SK-N-MC (cell line): Measurements from ENCODE around the gene ZMPSTE24.

Experiments
- DNase-seq: peaks from one replicate; pipeline ENCODE4 v3.0.0-alpha.2; 2011; ENCODE audit warnings: low read depth, low spot score
- H3K27ac ChIP-seq: fragments of 200-600 bp; sonication (generic); 2 replicates; pipeline ENCODE4 v1.5.1; 2016; ENCODE audit warnings: mixed run types
- H3K36me3 ChIP-seq: fragments of 200-600 bp; sonication (generic); 2 replicates; pipeline ENCODE4 v1.6.1; 2017; ENCODE audit warnings: antibody characterized with exemption, low read length, mixed read lengths; ENCODE audit not compliant: insufficient read depth
- H3K4me3 ChIP-seq: fragments of 200-600 bp; sonication (generic); 2 replicates; pipeline ENCODE4 v1.5.1; 2016
- H3K9ac ChIP-seq: fragments of 200-600 bp; sonication (generic); 2 replicates; pipeline ENCODE4 v1.8.0; 2017; ENCODE audit warnings: mixed run types, mixed read lengths; ENCODE audit not compliant: insufficient read length
- H3K9me3 ChIP-seq: fragments of 200-600 bp; sonication (generic); 2 replicates; pipeline ENCODE4 v1.6.1; 2017; ENCODE audit warnings: low read depth, mild to moderate bottlenecking, antibody characterized with exemption, low read length, moderate library complexity, mixed read lengths
- EZH2 ChIP-seq: fragments of 200-600 bp; sonication (generic); IDR thresholded peaks from one replicate; pipeline ENCODE4 v1.6.1; 2017; ENCODE audit warnings: antibody characterized with exemption
- FOXP2 ChIP-seq: optimal IDR thresholded peaks from 2 replicates; pipeline ENCODE3; 2011; ENCODE audit warnings: mild to moderate bottlenecking, moderate library complexity; ENCODE audit not compliant: insufficient read depth; ENCODE audit errors: extremely low read length, control extremely low read depth
- POLR2AphosphoS5 ChIP-seq: IDR thresholded peaks from 2 replicates; pipeline ENCODE4 v1.6.1; 2012; ENCODE audit warnings: mild to moderate bottlenecking, low read depth, low read length, borderline replicate concordance

Gene ZMPSTE24

GRCh38 chr1:40305871-40306270 is 47.8 kb downstream of the ZMPSTE24 start:
- DNase-seq = no peak
- no peaks in the 10 kb centered on the region for H3K36me3 ChIP-seq
- TF ChIP-seq EZH2 (no peak), FOXP2 (no peak), POLR2AphosphoS5 (no peak)
- H3K27ac ChIP-seq = no peak overlapping the region
- no peak overlapping the region for H3K9ac ChIP-seq
- H3K9me3 ChIP-seq = no peaks in the 10 kb centered on the region
- H3K4me3 ChIP-seq = no peak overlapping the region

- Histone ChIP-seq H3K27ac (no peak overlapping the region), H3K4me3 (no peak overlapping the region), H3K9me3 (no peaks in the 10 kb centered on the region), H3K36me3 (no peaks in the 10 kb centered on the region), H3K9ac (no peak overlapping the region)
- TF ChIP-seq EZH2 (no peak), POLR2AphosphoS5 (no peak), FOXP2 (no peak)
- no peak for DNase-seq
Measured at GRCh38 chr1:40306296-40306695, 48.3 kb downstream of the ZMPSTE24 start.

GRCh38 chr1:40307186-40307585 is 49.1 kb downstream of the ZMPSTE24 start:
- Histone ChIP-seq H3K27ac (no peak overlapping the region), H3K4me3 (no peak overlapping the region), H3K36me3 (no peaks in the 10 kb centered on the region), H3K9ac (no peak overlapping the region), H3K9me3 (no peaks in the 10 kb centered on the region)
- TF ChIP-seq EZH2 (no peak), POLR2AphosphoS5 (no peak), FOXP2 (no peak)
- DNase-seq = no peak

GRCh38 chr1:40308036-40308727 is 50.1 kb downstream of the ZMPSTE24 start:
- H3K27ac ChIP-seq = no peak overlapping the region
- no peaks in the 10 kb centered on the region for H3K9me3 ChIP-seq
- H3K9ac ChIP-seq = no peak overlapping the region
- no peak for TF ChIP-seq POLR2AphosphoS5
- TF ChIP-seq FOXP2 = no peak
- H3K4me3 ChIP-seq = no peak overlapping the region
- no peak for DNase-seq
- no peaks in the 10 kb centered on the region for H3K36me3 ChIP-seq

GRCh38 chr1:40309374-40310128 is 51.5 kb downstream of the ZMPSTE24 start:
- Histone ChIP-seq H3K9me3 (no peaks in the 10 kb centered on the region), H3K9ac (no peak overlapping the region), H3K36me3 (no peaks in the 10 kb centered on the region), H3K27ac (no peak overlapping the region), H3K4me3 (no peak overlapping the region)
- TF ChIP-seq FOXP2 = no peak
- no peak for DNase-seq

- Histone ChIP-seq H3K27ac (no peak overlapping the region), H3K4me3 (no peak overlapping the region), H3K36me3 (no peaks in the 10 kb centered on the region), H3K9me3 (no peaks in the 10 kb centered on the region), H3K9ac (no peak overlapping the region)
- TF ChIP-seq EZH2 (no peak), POLR2AphosphoS5 (no peak), FOXP2 (no peak)
- DNase-seq = no peak
Measured at GRCh38 chr1:40310129-40310461, 52.1 kb downstream of the ZMPSTE24 start.

- Histone ChIP-seq H3K9me3 (no peaks in the 10 kb centered on the region), H3K4me3 (no peak overlapping the region), H3K27ac (no peak overlapping the region), H3K9ac (no peak overlapping the region), H3K36me3 (no peaks in the 10 kb centered on the region)
- no peak for TF ChIP-seq EZH2
- no peak for TF ChIP-seq POLR2AphosphoS5
- TF ChIP-seq FOXP2 = no peak
- no peak for DNase-seq
Measured at GRCh38 chr1:40310983-40311642, 53.1 kb downstream of the ZMPSTE24 start.

- no peaks in the 10 kb centered on the region for H3K36me3 ChIP-seq
- no peak for DNase-seq
- H3K4me3 ChIP-seq = no peak overlapping the region
- TF ChIP-seq POLR2AphosphoS5 = no peak
- H3K9me3 ChIP-seq = no peaks in the 10 kb centered on the region
- H3K9ac ChIP-seq = no peak overlapping the region
- H3K27ac ChIP-seq = no peak overlapping the region
Measured at GRCh38 chr1:40311692-40312091, 53.7 kb downstream of the ZMPSTE24 start.
